ENCODE measurements around the gene KRTAP4-8.
"Not testable (repeated sequence)": the region's sequence is repeated elsewhere in the genome, so short reads cannot be mapped to it uniquely, and the experiment has no call there.

KRTAP4-8 gene

DNA sequence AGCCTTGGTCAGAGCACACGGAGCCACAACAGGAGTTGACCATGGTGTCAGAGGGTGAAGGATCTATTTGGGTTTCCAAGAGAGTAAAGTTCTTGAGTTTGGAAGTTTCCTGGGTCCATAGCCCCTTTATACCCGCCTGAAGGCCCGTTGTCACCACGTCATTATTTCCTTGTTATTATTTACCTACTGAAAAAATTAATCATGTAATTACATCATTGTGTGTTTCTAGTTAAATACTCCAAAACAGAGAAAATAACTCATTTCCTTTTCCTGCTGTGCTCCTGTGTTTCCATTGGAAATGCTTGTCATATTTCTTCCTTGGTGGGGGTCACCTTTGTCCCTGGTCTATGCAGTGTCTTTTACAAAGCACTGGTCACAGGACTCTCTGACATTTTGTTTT, at the start of gene KRTAP4-8:
TSS of gene KRTAP4-8 (minus strand) at position 101 of the 400 bp plus-strand sequence. CDS start at position 43, 58 bp downstream.
- DNase-seq (ENCODE audit: low read depth in 2 of 2) = no peak

GRCh38 chr17:41145261-41145660, 47.3 kb upstream of the KRTAP4-8 start:
- DNase-seq (ENCODE audit: low read depth in 2 of 2) = no peak

GRCh38 chr17:41144846-41145245, 46.9 kb upstream of the KRTAP4-8 start:
- DNase-seq (ENCODE audit: low read depth in 2 of 2) = no peak

DNA sequence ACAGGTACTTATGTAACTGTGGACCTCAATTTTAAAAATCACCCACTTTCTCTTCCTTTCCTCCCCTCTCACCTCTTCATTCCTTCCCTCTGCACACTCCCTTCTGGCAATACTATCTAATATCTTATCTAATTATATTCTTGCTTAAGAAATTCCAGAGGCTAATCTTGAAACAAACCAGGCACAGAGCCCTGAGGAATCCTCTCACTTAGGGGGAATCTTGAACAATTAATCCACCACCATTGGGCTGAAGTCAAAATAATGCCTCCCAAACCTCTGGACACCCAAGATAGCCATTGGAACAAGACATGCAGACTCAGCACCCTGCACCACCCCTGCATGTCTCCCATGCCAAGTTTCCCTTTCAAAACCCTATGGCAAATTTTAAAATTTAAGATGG, 43.4 kb upstream of the KRTAP4-8 start:
- DNase-seq (ENCODE audit: low read depth in 2 of 2) = no peak

DNA sequence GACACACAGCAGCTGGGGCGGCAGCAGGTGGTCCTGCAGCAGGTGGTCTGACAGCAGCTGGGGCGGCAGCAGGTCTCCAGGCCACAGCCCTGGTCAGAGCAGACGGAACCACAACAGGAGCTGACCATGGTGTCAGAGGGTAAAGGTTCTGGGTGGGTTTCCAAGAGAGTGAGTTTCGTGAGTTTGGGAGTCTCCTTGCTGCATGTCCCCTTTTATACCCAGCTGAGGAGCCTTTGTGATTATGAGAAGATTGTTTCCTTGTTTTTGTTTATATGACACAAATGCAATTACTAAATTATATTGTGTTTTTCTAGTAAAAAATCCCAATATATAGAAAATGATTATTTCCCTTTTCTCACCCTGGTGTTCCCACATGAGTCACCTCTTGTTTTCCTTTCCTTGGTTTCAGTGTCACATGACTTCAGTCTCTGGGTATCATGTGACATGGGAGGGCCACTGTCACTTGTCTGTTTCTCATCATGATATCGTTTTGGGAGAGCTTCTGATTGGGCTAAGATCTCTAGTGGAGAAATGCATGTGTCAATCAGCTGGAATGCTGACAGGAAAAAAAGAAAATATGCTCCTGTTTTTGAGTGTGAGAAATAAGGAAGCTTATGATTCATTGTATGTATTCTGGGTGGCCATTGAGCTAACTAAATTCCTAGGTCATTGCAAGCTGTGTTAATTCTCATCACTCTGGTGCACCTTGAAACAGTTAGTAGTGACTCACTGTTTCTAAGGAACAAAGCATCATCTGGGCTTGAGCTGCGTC, 42.6 kb upstream of the KRTAP4-8 start, which contains the start of gene KRTAP4-6:
TSS of gene KRTAP4-6 (minus strand) at position 185 of the 772 bp plus-strand sequence. CDS start at position 128, 57 bp downstream.
- no peak for DNase-seq (ENCODE audit: low read depth in 2 of 2)

DNA sequence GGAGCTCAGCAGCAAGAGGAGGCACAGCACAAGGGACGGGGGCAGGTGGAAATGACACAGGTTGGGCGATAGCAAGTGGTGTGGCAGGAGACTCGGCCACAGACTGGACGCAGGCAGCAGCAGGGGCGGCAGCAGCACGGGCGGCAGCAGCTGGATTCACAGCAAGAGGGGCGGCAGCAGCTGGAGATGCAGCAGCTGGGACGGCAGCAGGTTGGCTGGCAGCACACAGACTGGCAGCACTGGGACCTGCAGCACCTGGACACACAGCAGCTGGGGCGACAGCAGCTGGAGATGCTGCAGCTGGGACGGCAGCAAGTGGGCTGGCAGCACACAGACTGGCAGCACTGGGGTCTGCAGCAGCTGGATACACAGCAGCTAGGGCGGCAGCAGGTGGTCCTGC, 41.9 kb upstream of the KRTAP4-8 start:
- DNase-seq (ENCODE audit: low read depth in 2 of 2) = not testable (repeated sequence)

GRCh38 chr17:41133880-41134735, 36.2 kb upstream of the KRTAP4-8 start:
- DNase-seq (ENCODE audit: low read depth in 2 of 2) = no peak

DNA sequence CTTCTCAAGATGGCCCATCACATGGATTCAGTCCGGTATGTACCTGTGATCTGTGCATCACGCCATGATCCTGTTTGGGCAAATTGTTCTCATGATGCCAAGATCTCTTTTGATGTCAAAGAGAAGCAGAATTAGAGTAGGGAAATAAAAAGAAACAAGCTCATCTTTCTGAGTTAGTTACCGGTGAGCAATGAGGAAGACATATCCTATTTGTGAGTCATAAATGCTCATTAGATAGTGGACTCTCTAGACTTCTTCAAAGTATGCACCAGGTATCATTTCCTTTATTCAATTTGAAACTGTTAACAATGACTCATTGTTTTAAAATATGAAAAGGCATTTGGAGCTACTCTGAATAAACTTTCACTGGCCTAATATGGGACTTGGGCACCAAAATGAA, 34.0 kb upstream of the KRTAP4-8 start:
- DNase-seq (ENCODE audit: low read depth in 2 of 2) = no peak

GRCh38 chr17:41127371-41127770, 29.4 kb upstream of the KRTAP4-8 start:
- no peak for DNase-seq (ENCODE audit: low read depth in 2 of 2)

GRCh38 chr17:41126412-41126811, 28.5 kb upstream of the KRTAP4-8 start:
- DNase-seq (ENCODE audit: low read depth in 2 of 2) = no peak

- no peak for DNase-seq (ENCODE audit: low read depth in 2 of 2)
These were observed 27.1 kb upstream of the KRTAP4-8 start for GRCh38 chr17:41125064-41125463.

DNA sequence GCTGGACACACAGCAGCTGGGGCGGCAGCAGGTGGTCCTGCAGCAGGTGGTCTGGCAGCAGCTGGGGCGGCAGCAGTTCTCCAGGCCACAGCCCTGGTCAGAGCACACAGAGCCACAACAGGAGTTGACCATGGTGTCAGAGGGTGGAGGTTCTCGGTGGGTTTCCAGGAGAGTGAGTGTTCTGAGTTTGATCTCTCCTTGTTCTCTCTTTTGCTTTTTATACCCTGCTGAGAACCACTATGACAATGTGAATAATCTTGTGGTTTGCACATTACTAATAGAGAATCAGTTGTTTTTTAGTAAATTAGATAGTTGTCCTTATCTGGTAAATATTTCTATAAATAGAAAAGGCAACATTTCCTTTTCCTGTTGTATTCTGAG, 26.0 kb upstream of the KRTAP4-8 start, which contains the start of gene KRTAP4-12:
TSS of gene KRTAP4-12 (minus strand) at position 192 of the 381 bp plus-strand sequence. CDS start at position 132, 60 bp downstream.
- DNase-seq (ENCODE audit: low read depth in 2 of 2) = not testable (repeated sequence)

- DNase-seq (ENCODE audit: low read depth in 2 of 2) = not testable (repeated sequence)
These were observed 25.5 kb upstream of the KRTAP4-8 start for GRCh38 chr17:41123292-41123990.

DNA sequence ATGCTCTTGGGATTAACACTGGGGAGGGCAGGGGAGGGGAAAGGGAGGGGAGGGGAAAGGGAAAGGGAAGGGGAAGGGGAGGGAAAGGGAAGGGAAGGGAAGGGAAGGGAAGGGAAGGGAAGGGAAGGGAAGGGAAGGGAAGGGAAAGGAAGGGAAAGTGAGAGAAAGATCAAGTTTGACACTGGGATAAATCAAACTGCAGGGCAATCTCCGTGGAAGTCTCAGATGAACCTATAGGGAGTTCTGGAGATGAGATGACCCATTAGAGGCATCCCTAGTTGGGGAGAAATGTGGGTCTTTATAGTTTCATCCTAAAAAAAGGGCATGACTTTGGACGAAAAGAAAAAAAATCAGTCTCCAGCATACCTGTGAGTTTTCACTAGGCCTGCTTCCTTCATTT, 23.8 kb upstream of the KRTAP4-8 start:
- no peak for DNase-seq (ENCODE audit: low read depth in 2 of 2)

GRCh38 chr17:41119696-41120690, 22.1 kb upstream of the KRTAP4-8 start:
- DNase-seq (ENCODE audit: low read depth in 2 of 2) = not testable (repeated sequence)

- DNase-seq (ENCODE audit: low read depth in 2 of 2) = no peak
These were observed 20.8 kb upstream of the KRTAP4-8 start for GRCh38 chr17:41118721-41119120.

DNA sequence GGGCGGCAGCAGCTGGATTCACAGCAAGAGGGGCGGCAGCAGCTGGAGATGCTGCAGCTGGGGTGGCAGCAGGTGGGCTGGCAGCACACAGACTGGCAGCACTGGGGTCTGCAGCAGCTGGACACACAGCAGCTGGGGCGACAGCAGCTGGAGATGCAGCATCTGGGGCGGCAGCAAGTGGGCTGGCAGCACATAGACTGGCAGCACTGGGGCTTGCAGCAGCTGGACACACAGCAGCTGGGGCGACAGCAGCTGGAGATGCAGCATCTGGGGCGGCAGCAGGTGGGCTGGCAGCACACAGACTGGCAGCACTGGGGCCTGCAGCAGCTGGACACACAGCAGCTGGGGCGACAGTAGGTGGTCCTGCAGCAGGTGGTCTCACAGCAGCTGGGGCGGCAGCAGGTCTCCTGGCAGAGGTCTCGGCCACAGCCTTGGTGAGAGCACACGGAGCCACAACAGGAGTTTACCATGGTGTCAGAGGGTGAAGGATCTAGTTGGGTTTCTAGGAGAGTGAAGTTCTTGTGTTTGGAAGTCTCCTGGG, 20.0 kb upstream of the KRTAP4-8 start, which contains the start of gene KRTAP4-11:
TSS of gene KRTAP4-11 (minus strand) at position 528 of the 541 bp plus-strand sequence. CDS start at position 470, 58 bp downstream.
- DNase-seq (ENCODE audit: low read depth in 2 of 2) = not testable (repeated sequence)

GRCh38 chr17:41116297-41116696, 18.4 kb upstream of the KRTAP4-8 start:
- DNase-seq (ENCODE audit: low read depth in 2 of 2) = no peak

GRCh38 chr17:41111151-41111885, 13.4 kb upstream of the KRTAP4-8 start:
- no peak for DNase-seq (ENCODE audit: low read depth in 2 of 2)
